Eye (tissue), 1 donor: Measurements from ENCODE around the gene INSM1.

ENCODE experiments used
- DNase-seq: peaks from one replicate; pipeline ENCODE4 v3.0.0-alpha.2; 2015

The INSM1 gene

GRCh38 chr20:20363434-20363798 lies 4.5 kb upstream of the INSM1 start:
- peak; percentile 72 for DNase-seq

DNA sequence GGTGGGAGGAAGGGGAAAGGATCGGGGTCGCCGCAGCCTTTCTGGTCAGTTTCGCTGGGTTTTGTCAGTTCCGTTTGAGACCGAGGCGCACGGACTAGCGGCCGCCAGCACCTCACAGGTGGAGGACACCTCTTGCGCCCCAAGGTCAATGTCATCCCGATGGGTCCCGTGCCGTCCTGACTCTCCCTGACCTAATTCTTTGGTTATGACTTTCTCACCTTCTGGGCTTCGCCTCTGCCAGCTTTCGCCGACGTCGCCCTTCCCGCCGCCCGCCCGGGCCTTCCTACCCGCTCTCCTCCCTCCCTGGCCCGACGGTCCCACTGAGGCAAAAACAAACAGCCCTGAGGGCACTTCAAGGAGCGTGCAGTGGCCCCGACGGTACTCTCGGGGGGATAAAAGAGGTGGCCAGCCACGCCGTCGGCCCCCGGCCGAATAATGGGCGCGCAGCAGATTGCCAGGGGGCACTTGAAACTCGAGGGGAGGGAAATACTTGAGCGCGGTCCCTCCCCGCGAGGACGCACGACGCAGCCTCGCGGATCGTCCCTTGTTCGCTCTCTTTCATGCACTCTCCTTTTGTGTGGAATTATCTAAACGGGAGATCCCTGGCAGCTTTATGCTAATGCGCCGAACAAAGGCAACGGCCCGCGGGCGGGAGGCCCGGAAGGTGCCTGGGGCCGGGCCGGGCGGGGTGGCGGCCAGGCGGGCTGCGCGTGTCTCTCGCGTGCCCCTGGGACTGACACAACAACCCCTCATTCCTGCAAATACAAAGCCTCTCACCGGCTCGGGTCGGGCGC lies 3.9 kb upstream of the INSM1 start:
- peak; percentile 81 for DNase-seq

DNA sequence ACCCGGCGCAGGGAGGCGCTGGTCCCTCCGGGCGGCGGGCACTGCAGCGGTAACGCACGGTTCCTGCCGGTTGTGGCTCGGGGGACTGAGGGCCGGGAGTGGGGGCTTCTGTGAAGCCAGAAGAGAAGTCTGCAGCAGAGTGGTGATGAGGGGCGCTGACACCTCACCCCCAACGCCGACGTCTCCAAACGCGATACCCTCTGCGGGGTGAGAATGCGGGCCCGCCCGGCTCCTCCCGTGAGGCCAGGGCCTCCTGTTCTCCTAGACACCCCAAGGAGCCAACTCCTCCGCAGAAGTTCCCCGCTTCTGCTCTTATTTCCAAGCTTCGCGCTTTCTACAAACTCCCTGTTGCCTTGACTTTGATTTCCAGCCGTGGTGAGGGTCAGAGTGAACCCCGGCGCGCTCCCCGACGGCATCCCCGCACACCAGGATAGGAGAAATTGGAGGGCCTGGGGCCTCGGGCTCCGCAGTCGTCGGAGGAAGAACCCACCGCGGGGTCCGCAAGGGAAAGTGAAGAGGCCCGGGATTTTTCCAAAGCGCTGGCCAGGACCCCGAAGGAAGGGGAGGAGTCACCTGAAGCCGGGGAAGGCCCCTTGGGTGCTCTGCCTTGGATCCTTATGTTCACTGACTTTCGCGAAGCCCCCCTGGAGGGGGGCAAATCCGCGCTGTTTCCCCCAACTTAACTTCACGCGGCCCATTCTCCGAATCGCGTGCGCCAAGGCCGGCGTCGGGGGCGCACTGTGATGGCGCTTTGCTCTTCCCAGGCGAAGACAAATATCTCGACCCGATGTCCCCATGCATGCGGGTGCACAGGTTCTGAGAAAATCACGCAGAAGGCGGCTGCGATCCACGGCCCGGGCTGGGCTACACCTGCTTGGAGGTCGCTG lies 3.1 kb upstream of the INSM1 start:
- peak; percentile 58 for DNase-seq

DNA sequence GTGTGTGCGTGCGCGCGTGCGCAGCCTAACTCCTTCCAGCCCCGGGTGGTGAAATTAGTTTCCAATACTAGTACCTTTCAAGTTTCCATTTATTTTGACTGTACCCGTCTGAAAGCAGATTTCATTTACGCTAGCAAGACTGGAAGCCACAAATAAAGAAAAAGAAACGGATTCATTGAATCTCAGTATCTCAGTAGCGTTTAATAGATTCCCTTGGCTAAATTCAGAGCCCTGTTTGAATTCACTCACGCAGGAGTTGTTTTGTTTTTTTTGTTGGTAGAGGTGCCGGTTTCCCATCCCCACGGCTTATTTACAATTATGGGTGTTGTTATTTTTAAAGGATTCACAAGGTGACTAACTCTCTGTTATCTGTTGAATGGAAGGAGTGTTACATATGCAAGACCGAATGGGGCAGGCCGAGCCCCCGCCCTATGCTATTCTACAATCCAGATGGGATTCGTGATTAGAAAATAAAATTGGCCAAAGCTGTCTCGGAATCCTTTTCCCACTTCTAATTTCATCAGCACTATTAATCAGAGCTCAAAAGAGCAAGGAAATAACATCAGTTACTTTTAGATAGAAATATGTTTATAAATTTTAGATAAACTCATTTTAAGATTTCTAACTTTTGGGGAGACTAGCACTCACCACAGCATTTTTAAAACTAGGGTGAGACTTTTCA lies 2.3 kb upstream of the INSM1 start:
- DNase-seq: peak; percentile 61

- no peak for DNase-seq
Measured at GRCh38 chr20:20366551-20366875, 1.4 kb upstream of the INSM1 start.

DNA sequence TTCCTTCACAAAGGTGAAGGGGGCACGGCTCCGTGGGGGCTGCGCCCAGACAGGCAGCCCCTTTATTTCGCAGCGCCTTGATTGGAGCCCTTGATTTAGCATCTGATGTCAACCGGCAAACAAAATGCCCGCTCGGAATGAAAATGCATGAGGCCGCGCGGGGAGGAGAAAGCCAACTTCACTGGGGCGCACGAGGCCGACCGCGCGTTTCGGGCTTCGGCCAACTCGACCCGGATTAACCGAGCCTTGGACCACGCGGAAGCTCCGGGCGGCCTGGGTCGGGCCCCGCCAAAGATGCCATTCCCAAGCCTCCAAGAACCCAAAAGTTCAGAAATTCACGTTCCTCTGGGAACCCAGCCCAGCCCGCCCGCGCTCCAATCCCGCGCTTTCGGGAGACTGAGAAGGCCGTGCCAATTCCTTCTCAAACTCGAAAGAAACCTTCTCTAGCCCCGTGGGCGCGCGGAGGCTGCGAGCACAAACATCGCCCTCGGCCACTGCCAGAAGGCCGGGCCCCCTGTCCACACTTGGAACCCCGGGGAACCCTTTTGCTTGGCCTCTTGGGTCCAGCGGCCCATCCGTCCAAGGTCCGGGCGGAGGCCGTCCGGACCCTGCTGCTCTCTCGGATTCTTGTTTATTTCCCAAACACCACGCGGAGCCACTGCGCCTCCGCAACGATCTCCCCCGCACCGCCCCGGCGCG lies 879 bp upstream of the INSM1 start:
- DNase-seq: peak; percentile 89

GRCh38 chr20:20368418-20369249 lies 730 bp downstream of the INSM1 start:
- DNase-seq: peak; percentile 79

- DNase-seq: peak; percentile 68
Measured at GRCh38 chr20:20369250-20370093, 1.6 kb downstream of the INSM1 start.

- no peak for DNase-seq
Measured at GRCh38 chr20:20370094-20370575, 2.2 kb downstream of the INSM1 start.

- DNase-seq: peak; percentile 42
Measured at GRCh38 chr20:20371083-20371482, 3.2 kb downstream of the INSM1 start.

DNA sequence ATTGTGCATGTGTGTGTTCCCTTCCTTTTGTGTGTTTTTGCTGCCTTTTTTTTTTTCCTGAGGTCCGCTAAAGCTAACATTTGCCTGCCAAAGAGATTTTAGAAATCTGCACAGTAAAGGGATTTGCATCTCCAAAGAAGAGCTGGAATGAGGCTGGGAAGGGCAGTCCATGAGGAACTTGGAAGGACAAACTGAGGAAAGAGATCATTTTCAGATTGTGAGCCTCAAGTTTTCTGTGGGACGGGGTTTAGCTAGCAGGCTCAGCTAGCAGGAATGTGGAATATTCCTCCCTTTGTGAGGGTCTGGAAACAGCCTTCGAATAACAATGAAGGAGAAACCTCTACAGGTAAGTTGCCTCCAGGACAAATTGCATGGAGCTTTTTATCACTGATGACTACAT lies 3.8 kb downstream of the INSM1 start:
- no peak for DNase-seq

GRCh38 chr20:20373091-20373571 lies 5.2 kb downstream of the INSM1 start:
- DNase-seq: no peak

- no peak for DNase-seq
Measured at GRCh38 chr20:20375862-20376261, 8.0 kb downstream of the INSM1 start.

DNA sequence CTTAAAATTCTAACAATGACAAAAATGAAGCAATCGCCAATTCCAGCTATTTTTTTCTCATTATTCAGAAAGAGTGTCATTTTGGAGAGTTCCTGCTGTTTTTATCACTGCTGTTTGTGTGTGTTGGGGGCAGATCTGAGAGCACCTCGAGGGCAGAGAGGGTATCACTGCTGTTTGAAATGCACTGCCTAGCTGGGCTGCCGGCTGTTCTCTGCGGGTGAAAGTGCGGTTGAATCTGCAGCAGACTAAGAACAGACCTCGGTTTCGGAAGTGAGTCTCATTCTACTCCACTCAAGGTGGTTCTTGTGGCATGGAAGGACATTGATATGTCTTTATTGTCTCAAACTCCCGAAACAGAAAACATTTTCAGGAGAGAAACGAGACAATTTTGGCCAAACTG lies 18.3 kb downstream of the INSM1 start:
- no peak for DNase-seq

GRCh38 chr20:20390393-20390792 lies 22.5 kb downstream of the INSM1 start:
- no peak for DNase-seq

GRCh38 chr20:20391115-20391514 lies 23.2 kb downstream of the INSM1 start:
- DNase-seq: no peak

GRCh38 chr20:20391766-20392165 lies 23.9 kb downstream of the INSM1 start:
- no peak for DNase-seq

GRCh38 chr20:20393207-20394120 lies 25.6 kb downstream of the INSM1 start:
- no peak for DNase-seq

- no peak for DNase-seq
Measured at GRCh38 chr20:20395087-20395486, 27.2 kb downstream of the INSM1 start.
